Measurements from ENCODE around the gene MVD. TPM values are rescaled to one million over a fixed set of nuclear protein-coding genes. Genes with fewer than 3 reads are reported as not detected.
"Not testable (repeated sequence)": the region's sequence is repeated elsewhere in the genome, so short reads cannot be mapped to it uniquely, and the experiment has no call there.

The MVD gene
- total RNA-seq, 1 donor from 2014 or later: 66.0 TPM

DNA sequence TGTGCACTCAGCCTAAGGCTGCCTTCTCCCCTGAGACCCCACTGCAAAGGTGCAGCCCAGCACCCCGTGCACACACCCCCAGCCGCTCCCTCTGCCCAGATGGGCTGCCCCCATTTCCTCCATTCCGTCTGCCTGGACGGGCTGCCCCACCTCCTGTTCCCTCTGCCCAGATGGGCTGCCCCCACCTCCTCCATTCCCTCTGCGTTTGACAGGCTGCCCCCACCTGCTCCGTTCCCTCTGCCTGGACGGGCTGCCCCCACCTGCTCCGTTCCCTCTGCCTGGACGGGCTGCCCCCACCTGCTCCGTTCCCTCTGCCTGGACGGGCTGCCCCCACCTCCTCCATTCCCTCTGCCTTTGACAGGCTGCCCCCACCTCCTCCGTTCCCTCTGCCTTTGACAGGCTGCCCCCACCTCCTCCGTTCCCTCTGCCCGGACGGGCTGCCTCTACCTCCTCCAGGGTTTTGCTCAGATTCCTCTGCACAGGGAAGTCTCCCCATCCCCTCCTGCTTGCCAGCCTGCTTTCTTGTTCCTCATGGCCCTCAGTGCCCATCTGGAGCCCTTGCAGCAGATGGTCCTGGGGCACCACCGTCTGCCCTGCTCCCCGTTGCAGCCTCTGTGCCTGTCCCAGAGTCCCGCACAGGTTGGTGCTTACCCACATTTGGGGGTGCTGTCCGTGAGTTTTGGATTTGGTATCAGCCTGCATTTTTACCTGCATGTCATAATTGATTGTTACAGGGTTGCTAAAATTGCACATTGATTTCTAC, 47.9 kb downstream of the MVD start:
- FAIRE-seq (no peak), DNase-seq (ENCODE audit: low spot score in 2 of 2) (peak in 1 of 2 donors; percentile 13)

DNA sequence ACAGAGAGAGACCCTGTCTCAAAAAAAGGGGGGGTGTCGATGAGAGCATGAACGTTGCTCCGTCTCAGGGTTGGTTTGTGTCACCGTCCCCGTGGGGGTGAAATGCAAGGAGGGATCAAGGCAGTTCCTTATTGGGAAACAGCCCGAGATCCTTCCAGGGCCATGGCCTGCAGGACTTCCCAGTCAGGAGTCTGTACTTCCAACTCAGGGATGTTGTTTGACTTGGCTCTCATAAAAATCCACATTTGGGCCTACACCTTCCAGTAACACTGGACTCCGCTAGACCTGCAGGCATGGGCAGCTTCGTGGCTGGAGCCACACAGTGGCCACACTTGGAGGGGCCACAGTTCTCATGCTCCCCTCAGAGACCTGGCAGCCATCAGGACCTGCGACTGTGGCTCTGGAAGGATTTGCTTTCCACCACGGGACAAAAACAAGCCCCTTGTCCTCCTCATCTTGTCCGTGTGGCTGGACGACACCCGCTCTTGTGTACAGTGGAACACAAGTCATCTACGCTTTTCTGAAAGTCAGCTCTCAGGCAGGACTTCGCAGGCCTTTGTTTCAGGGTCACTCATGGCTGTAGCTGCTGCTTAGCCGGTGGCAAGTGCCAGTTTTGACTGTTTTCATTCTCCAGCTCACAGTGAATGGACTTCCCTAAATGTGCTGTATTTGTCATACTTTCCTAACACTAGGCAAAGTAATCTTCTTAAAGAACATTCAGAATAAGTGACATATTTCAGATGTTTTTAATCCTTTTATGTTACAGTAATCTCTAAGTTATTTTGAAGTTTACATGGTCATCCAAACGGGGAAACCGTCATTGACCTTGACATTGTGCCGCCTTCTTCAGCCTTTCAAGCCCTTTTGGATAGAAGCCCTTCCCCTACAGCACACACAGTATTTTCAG, 48.7 kb downstream of the MVD start:
- DNase-seq (ENCODE audit: low spot score in 2 of 2) (no peak), FAIRE-seq (no peak)

GRCh38 chr16:88613293-88613692, 49.6 kb downstream of the MVD start:
- no peak for FAIRE-seq
- DNase-seq (ENCODE audit: low spot score in 2 of 2): no peak

DNA sequence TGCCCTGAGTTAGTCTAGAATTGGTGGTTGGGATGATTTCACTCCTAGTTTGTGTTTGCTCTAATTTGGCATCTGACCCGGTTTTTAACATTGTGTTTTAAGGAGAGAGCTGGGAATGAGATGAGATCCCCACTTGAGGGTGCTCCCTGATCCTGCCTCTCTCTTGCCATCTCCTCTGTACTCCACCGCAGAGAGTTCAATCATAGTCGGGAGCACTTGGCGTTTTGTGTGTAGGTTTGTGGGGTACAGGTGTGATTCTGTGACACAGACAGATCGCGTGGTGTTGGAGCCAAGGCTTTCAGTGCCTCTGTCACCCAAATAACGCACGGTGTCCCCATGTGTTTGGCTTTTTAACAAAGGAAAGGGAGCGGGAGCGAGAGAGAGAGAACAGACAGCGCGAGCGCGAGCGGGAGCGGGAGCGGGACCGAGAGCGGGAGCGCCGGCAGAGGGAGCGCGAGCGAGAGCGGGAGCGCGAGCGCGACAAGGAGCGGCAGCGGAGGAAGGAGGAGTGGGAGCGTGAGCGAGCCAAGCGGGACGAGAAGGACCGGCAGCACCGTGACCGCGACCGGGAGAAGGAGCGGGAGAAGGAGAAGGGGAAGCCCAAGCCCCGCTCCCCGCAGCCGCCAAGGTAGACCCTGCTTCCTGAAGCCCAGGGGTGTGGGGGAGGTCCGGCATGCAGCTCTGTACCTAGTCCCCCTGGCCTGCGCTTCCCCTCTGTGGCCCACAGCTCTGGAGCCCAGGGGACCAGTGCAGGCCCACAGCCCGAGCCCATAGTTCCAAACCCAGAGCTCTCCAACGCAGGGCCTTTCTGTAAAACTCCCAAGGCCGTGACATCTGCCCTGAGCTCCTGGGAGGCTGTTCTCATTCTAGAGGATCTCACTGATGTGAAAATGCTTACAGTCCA, 51.7 kb downstream of the MVD start:
- DNase-seq (ENCODE audit: low spot score in 2 of 2): peak in 1 of 2 donors; percentile 72
- no peak for FAIRE-seq

- FAIRE-seq (no peak), DNase-seq (ENCODE audit: low spot score in 2 of 2) (no peak)
Measured at GRCh38 chr16:88610080-88610479, 52.8 kb downstream of the MVD start.

- DNase-seq (ENCODE audit: low spot score in 2 of 2); FAIRE-seq: not testable (repeated sequence)
Measured at GRCh38 chr16:88609426-88609825, 53.5 kb downstream of the MVD start.

DNA sequence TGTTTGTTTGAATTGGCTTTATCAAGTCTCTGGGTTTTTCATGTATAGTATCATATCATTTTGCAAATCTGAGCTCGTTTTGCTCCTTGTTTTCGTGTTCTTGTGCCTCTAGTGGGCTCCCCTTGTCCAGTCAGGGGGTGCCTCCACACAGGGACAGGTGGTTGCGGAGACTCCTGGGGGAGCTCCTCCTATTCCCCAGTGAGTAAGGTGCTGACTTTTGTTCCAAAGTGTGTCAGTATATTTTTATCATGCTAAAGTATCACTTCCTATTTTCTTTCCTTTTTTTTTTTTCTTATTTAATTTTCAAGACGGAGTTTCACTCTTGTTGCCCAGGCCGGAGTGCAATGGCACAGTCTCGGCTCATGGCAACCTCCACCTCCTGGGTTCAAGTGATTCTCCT, 54.8 kb downstream of the MVD start:
- no peak for FAIRE-seq

DNA sequence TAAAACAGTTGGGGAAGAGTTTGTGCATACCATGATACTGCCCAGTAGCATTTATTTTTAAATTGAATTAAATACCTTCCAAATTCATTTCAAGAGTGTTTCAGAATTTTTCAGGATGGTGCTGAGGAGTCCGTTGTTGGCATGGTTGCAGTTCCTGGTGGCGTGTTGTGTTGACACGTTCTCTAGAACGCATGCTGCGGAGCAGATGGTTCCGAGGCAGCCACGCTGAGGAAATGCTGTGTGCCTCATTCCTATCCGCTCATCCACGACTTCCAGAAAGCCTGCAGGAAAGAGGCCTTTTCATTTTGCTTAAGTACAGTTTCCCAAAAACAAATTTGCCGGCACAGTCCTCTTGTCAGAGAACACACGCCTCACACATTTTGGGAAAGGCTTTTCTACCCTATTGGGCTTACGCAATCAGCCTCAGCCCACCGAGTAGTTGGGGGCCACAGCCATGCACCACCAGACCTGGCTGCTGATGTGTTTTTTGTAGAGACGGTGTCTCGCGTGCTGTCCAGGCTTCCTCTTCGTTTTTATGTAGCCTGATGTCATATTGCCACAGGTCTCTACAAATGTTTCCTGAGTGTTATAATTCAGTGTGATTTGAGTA, 56.6 kb downstream of the MVD start:
- no peak for FAIRE-seq
- DNase-seq (ENCODE audit: low spot score in 2 of 2): no peak

More for the DNA sequence above, 54.8 kb downstream of the MVD start:
- DNase-seq (ENCODE audit: low spot score in 2 of 2): no peak

DNA sequence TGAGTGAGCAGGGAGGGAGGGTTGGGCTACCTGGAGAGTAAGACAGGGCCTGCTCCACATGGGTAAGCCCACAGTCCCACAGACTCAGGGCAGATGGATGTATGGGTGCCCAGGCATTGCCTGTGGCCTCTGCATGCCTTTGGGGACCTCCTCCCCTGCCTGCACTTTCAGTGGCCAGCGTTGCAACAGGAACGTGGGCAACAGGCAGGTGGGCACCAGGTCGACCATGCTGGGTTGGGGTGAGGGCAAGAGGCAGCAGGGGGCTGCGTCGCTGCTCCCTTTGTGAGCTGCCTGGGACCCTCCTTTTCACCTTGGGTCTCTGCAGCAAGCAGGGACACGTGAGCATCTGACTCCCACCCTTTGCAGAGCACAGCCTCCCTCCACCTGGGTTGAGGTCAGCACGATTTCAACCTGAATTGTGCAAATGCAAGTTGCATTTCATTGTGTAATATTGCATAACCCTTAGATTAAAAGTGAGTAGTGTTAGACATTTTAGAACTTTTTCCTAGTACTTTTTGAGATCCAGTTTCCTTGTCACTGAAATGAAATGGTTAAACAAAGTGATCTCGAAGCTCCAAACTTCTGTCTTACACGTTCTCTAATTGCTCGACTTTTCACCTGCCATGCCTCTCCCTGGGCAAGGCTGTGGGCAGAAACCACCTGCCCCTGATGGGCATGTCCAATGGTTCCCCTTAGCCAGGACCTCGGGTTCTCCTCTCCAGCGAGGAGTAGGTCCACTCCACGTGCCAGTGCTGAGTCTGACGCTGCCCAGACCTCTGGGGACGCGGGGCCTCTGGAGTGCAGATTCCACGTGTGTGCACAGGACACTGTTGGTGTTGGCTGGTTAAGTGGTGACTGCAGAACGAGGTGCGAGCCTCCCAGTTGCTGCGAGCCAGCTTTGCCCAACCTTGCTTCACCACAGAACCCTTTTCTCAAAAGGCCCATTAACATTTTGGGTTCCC, 57.4 kb downstream of the MVD start:
- no peak for FAIRE-seq
- no peak for DNase-seq (ENCODE audit: low spot score in 2 of 2)

DNA sequence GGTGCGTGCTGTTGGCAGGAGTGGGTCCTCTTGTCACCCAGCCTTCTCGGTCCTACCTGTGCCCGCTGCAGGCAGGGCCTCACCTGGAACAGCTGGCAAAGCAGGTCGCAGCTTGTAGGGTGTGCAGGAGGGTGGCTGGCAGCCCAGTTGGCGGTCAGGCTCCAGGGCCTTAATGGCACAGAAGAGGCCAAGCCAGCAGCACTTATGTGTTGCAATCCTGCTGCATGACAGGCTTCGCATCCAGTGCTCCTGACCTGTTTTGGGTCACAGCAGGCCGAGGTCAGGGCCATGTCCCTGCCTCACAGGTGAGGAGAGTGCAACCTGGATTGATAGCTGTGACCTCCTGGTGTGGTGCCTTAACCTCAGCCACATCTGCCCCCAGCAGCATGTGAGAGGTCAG, 60.8 kb downstream of the MVD start:
- DNase-seq (ENCODE audit: low spot score in 2 of 2) (no peak), FAIRE-seq (no peak)

Other genes with a start within 250 kb of the MVD start
- gene ZFPM1, start 209.8 kb downstream of the MVD start, total RNA-seq: 1.2 TPM
- gene ZC3H18, start 92.7 kb downstream of the MVD start, total RNA-seq: 13.9 TPM
- not detected for gene IL17C, start 24.5 kb downstream of the MVD start, total RNA-seq
- 24.9 TPM for gene CYBA, start 12.0 kb downstream of the MVD start, total RNA-seq
- gene SNAI3, start 23.4 kb upstream of the MVD start, total RNA-seq: not detected
- gene RNF166, start 43.3 kb upstream of the MVD start, total RNA-seq: 10.2 TPM
- 15.1 TPM for gene CTU2, start 43.4 kb upstream of the MVD start, total RNA-seq
- 4.1 TPM for gene PIEZO1, start 122.1 kb upstream of the MVD start, total RNA-seq
- 1.2 TPM for gene CDT1, start 140.7 kb upstream of the MVD start, total RNA-seq
- 15.9 TPM for gene APRT, start 148.8 kb upstream of the MVD start, total RNA-seq
- gene GALNS, start 193.9 kb upstream of the MVD start, total RNA-seq: 5.7 TPM
- gene TRAPPC2L, start 194.0 kb upstream of the MVD start, total RNA-seq: 26.5 TPM
- not detected for gene PABPN1L, start 203.6 kb upstream of the MVD start, total RNA-seq

Measured in frontal cortex (tissue), 4 donors.